ENCODE results near the gene ZPR1. TPM values are rescaled to one million over a fixed set of nuclear protein-coding genes. Genes with fewer than 3 reads are reported as not detected.
A peak's percentile ranks its signal among the peaks of the same experiment; 100 is the strongest.
"Not testable (repeated sequence)": the region's sequence is repeated elsewhere in the genome, so short reads cannot be mapped to it uniquely, and the experiment has no call there.

Gene ZPR1
- total RNA-seq, 1 donor from 2014 or later: 18.2 TPM

GRCh38 chr11:116774661-116775060 lies 13.2 kb downstream of the ZPR1 start:
- no peak for ATAC-seq
- intact Hi-C loops (cut with micrococcal nuclease): no loop called here

GRCh38 chr11:116773203-116774097 lies 14.4 kb downstream of the ZPR1 start:
- peak; percentile 70 for ATAC-seq
- intact Hi-C loops (cut with micrococcal nuclease): no loop called here
- DNase-seq: no peak

More at GRCh38 chr11:116774661-116775060, 13.2 kb downstream of the ZPR1 start:
- no peak for DNase-seq

DNA sequence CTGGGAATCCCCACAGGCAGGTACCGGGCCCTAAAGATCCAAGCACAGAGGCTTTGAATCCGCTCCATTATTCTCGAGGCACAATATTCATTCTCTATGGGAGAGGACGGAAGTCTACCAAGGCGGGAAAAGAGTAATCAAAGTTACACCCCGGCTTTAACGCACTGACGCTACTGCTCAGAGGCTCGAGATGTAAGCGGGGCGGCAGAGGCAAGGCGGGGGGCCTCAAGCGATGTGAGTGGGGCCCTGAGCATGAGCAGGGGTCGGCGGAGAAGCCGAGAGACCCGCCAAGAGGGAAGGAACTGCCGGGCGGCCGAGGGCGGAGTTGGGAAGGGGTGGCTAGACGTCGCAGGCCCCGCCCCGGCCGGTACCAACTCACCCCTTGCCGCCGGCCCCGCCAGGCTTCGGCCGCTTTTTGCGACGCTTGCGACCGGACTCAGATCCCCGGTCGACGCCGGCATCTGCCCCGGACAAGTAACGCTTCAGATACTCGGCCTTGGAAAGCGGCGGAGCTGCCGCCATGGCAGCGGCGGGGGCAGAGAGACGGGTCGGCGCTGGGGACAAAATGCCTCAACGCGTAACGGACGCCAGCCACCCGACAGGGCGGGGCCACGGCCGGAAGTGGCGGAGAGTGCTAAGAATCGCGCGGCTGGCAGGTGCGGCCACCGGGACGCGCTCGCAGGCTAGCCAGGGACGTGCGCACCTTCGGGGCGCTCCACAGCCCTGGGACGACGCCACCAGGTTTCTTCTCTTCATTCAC lies 15.2 kb downstream of the ZPR1 start, which contains the start of gene BUD13:
Gene BUD13 (minus strand): TSS at position 545 of the 760 bp plus-strand sequence. CDS start 23 bp downstream, at position 522.
- intact Hi-C loops (cut with micrococcal nuclease): no loop called here
- ATAC-seq (peak; percentile 95), DNase-seq (peak; percentile 94)

- no peak for DNase-seq
- intact Hi-C loops (cut with micrococcal nuclease): no loop called here
- ATAC-seq: no peak
Observed at GRCh38 chr11:116771935-116772334, 15.9 kb downstream of the ZPR1 start.

DNA sequence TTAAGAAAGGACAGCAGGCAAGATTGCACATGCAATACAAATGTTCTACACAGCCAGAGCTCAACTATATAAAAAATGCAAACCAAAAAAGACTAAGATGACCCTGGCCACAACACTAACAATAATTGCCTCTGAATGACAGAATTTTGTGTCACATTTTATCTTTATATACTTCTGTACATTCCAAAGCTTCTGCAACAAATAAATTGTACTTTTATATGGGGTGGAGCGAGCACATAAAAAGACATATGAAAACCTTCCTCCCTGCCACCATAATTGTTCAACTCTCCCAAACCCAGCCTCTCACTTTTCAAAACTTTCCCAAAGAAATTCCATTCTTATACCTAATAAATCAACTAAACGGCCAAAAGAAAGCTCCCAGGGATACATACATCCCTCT lies 25.7 kb downstream of the ZPR1 start:
- ATAC-seq (no peak), DNase-seq (no peak)
- intact Hi-C loops (cut with micrococcal nuclease): no loop called here

GRCh38 chr11:116756044-116756443 lies 31.8 kb downstream of the ZPR1 start:
- intact Hi-C loops (cut with micrococcal nuclease); DNase-seq; ATAC-seq: not testable (repeated sequence)

GRCh38 chr11:116750070-116750718 lies 37.6 kb downstream of the ZPR1 start:
- DNase-seq (no peak), ATAC-seq (no peak)
- intact Hi-C loops (cut with micrococcal nuclease): loop anchor here (2.0 kb wide), 1 partner anchor 31 kb away; no protein-coding TSS in a partner anchor

- no peak for ATAC-seq
- intact Hi-C loops (cut with micrococcal nuclease): no loop called here
- DNase-seq: no peak
Observed at GRCh38 chr11:116742104-116742503, 45.7 kb downstream of the ZPR1 start.

DNA sequence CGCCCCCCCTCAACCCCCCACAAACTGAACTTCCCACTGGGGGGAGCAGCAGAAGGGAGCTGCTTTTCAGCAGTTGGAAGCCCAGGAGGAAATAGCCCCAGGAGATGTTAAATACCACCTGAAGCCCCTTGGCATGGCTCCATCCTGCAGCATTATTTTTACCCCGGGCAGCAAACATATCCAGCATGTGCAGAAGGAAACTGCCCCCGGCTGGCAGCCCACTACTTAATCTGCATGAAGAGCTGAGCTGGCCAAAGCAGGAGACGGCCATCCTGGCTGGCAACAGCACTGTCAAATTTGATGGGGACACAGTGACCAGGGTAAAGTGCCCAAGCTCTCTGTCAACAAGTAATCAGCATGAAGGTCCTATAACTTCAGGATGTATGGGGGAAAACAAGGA lies 47.1 kb downstream of the ZPR1 start:
- intact Hi-C loops (cut with micrococcal nuclease): no loop called here
- ATAC-seq: no peak
- DNase-seq: no peak

DNA sequence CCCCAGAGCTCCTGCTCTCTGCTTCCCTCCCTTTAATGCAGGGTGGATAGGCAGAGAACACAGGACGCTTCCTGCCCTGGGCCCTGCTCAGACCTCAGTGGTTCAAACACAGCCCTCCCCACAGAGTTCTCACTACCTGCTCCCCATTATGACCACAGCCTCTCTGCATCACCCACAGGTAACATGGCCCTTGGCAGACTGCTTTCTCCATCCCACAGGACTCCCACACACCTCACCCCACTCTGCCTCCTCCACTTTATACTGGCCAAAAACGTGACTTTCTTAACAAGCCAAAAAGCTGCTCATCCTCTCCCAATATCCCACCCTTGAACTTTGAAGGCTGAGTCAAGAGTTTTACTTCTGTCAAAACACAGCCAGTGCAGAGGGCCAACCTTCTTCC lies 48.8 kb downstream of the ZPR1 start:
- ATAC-seq: no peak
- intact Hi-C loops (cut with micrococcal nuclease): no loop called here
- DNase-seq: no peak

DNA sequence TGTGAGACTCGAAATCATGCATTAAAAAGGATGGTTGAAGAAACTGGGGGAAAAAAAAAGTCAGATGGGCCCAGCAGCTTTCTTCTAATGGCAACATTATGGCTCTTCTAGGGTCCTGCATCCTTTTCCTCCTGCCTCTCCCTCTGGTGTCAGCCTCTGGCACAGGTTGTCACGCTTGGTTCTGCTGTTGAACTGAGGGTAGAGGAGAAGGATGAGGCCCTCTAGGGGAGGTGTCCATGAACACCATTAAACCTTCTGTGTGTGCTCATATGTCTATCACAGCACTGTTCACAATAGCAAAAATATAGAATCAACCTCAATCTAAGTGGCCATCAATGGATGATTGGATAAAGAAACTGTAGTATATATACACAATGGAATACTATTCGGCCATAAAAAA lies 51.1 kb downstream of the ZPR1 start:
- no peak for DNase-seq
- intact Hi-C loops (cut with micrococcal nuclease): no loop called here
- ATAC-seq: no peak

DNA sequence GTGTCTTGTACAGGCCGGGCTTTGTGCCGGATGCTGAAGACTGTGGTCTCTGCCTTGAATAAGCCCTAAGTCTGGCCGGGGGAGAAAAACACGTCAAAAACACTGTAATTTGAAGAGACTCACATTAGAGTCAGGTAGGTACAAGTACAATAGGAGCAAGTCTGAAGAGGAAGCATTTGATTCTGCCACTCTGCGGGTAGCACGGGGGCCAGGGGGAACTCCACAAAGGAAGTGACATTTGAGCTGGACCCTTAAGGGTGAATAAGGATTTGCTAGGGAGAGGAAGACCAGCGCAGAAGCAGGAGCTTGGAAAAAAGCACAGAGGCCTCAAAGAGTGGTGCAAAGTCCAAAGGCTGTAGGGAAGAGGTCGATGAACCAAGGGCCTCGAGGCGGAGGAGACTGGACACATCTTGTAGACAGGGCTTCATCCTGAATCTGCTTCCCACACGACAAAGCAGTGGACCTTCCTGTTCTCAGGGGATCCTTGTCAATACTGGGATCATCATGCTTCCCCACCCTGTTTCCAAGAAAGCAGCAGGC lies 53.8 kb downstream of the ZPR1 start:
- no peak for DNase-seq
- no peak for ATAC-seq
- intact Hi-C loops (cut with micrococcal nuclease): no loop called here

DNA sequence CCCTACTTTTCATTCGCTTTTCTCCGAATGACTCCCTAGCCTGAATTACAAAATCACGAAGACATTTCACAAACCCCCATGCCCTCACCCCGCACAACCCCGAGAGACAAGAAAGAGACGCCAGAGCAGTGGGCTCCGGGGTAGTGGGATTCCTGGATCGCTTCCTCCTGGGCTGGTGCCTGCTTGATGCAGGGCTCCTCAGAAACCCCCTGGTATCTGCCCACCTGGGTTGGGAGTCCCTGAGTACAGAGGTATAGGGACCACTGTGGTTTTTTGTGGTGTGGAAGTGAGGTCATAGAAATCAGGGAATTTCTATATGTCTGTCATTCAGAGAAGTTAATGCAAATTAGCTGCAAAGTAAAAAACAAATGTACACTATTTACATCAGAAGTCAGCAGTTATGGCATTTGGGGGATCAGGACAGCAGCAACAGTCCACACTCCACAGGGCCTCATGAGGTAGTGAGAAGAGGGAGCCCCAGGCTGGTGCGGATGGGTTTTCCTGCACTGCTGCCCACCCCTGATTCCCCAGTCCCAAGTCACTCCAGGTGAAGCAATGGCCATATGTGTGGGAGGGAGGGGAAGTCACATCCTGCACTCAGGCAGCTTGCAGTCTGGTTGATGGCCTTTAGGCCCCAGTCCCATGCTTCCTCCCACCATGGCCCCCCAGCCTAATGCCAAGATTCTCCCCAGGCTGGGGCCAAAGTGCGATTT lies 54.6 kb downstream of the ZPR1 start:
- intact Hi-C loops (cut with micrococcal nuclease): no loop called here
- no peak for ATAC-seq
- DNase-seq: no peak

DNA sequence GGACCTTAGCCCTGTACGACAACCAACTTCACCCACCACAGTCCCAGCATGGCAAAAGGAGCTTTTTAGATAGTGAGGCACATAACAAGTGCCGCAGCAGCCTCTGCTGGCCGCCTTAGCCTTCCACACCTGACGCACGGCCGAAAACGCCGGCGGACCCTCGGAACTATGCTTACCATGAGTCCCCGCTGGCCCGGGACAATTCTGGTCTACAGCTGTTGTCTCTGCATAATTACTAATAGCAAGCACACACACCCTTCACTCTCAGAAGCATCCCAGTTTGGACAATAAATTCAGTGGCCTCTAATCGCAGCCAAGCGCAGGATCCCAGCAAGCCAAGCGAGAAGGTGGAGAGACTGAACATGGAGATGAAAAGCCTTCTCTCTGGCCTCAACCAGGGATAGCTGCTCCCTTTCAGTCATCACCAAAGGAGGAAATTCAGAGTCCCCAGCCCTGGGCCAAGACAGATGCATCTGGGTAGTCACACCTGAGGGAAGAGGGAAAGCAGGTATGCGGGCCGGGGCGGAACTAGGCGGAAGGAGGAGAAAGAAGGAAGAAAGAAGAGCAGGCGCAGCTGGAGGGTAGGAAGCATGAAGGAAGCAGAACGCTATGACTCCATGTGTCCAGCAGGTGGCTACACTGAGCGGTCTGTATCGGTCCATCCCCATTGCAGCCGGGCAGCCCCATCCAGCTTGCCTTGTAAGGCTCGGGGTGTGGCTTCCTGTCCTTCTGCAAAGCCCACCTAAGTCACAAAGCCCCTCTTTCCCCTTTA lies 55.4 kb downstream of the ZPR1 start:
- ATAC-seq: peak; percentile 74
- intact Hi-C loops (cut with micrococcal nuclease): no loop called here
- peak; percentile 64 for DNase-seq

- intact Hi-C loops (cut with micrococcal nuclease): no loop called here
- DNase-seq: no peak
- no peak for ATAC-seq
Observed at GRCh38 chr11:116731821-116732220, 56.0 kb downstream of the ZPR1 start.

GRCh38 chr11:116731097-116731761 lies 56.6 kb downstream of the ZPR1 start:
- intact Hi-C loops (cut with micrococcal nuclease): no loop called here
- ATAC-seq (peak; percentile 40), DNase-seq (no peak)

GRCh38 chr11:116730601-116731000 lies 57.2 kb downstream of the ZPR1 start:
- intact Hi-C loops (cut with micrococcal nuclease): no loop called here
- ATAC-seq: peak; percentile 73
- DNase-seq: peak; percentile 52

DNA sequence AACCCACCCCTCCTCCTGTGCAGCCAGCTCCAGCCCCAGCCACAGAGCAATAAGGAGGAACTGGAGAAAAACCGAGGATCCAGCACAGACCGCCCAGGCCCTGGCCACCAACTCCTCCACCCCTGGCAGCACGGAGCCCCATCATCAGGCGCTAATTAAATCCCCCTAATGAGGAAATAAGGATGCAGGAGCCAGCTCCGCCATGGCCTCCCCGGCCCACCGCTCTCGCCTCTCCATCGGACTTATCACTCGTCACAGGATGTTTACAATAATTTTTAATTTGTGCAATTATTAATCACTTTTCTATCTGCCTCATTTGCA lies 57.6 kb downstream of the ZPR1 start:
- no peak for ATAC-seq
- no peak for DNase-seq
- intact Hi-C loops (cut with micrococcal nuclease): no loop called here
